ENCODE measurements around the gene TRAPPC11.

DNA sequence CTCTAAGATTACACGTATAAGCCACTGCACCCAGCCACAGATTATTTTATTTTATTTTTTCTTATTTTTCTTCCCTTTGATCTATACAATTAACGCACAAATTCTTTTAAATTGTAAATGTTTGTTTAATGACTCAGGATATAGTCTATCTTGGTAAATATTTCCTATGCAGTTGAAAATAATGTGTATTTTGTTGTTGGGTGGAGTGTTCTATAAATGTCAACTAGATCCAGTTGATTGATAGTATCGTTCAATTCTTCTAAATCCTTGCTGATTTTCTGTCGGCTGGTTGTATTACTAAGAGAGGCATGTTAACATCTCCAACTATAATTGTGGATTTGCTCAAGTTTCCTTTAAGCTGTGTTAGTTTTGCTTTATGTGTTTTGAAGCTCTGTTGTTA lies 92.0 kb downstream of the TRAPPC11 start:
- TF ChIP-seq JUND (IDR thresholded peaks at IDR 0.05) (no peak), HNF4G (IDR thresholded peaks at IDR 0.05) (no peak), FOXA1 (IDR thresholded peaks at IDR 0.05) (no peak), GABPA (IDR thresholded peaks at IDR 0.05 in 1 of 2, conservative IDR thresholded peaks at IDR 0.05 in 1 of 2) (no peak), TAF1 (conservative IDR thresholded peaks at IDR 0.05) (no peak), EGR1 (IDR thresholded peaks at IDR 0.05; ENCODE audit: low read depth in 2 of 2) (no peak)
- TF ChIP-seq, protein P1, sequence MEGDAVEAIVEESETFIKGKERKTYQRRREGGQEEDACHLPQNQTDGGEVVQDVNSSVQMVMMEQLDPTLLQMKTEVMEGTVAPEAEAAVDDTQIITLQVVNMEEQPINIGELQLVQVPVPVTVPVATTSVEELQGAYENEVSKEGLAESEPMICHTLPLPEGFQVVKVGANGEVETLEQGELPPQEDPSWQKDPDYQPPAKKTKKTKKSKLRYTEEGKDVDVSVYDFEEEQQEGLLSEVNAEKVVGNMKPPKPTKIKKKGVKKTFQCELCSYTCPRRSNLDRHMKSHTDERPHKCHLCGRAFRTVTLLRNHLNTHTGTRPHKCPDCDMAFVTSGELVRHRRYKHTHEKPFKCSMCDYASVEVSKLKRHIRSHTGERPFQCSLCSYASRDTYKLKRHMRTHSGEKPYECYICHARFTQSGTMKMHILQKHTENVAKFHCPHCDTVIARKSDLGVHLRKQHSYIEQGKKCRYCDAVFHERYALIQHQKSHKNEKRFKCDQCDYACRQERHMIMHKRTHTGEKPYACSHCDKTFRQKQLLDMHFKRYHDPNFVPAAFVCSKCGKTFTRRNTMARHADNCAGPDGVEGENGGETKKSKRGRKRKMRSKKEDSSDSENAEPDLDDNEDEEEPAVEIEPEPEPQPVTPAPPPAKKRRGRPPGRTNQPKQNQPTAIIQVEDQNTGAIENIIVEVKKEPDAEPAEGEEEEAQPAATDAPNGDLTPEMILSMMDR (IDR thresholded peaks at IDR 0.05; ENCODE audit: low read depth, low read length, missing input control) = no peak
- TF ChIP-seq, protein P2, sequence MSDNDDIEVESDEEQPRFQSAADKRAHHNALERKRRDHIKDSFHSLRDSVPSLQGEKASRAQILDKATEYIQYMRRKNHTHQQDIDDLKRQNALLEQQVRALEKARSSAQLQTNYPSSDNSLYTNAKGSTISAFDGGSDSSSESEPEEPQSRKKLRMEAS (IDR thresholded peaks at IDR 0.05) = no peak
- TF ChIP-seq, protein P3, sequence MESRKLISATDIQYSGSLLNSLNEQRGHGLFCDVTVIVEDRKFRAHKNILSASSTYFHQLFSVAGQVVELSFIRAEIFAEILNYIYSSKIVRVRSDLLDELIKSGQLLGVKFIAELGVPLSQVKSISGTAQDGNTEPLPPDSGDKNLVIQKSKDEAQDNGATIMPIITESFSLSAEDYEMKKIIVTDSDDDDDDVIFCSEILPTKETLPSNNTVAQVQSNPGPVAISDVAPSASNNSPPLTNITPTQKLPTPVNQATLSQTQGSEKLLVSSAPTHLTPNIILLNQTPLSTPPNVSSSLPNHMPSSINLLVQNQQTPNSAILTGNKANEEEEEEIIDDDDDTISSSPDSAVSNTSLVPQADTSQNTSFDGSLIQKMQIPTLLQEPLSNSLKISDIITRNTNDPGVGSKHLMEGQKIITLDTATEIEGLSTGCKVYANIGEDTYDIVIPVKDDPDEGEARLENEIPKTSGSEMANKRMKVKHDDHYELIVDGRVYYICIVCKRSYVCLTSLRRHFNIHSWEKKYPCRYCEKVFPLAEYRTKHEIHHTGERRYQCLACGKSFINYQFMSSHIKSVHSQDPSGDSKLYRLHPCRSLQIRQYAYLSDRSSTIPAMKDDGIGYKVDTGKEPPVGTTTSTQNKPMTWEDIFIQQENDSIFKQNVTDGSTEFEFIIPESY (IDR thresholded peaks at IDR 0.05) = no peak
- TF ChIP-seq, protein P4, sequence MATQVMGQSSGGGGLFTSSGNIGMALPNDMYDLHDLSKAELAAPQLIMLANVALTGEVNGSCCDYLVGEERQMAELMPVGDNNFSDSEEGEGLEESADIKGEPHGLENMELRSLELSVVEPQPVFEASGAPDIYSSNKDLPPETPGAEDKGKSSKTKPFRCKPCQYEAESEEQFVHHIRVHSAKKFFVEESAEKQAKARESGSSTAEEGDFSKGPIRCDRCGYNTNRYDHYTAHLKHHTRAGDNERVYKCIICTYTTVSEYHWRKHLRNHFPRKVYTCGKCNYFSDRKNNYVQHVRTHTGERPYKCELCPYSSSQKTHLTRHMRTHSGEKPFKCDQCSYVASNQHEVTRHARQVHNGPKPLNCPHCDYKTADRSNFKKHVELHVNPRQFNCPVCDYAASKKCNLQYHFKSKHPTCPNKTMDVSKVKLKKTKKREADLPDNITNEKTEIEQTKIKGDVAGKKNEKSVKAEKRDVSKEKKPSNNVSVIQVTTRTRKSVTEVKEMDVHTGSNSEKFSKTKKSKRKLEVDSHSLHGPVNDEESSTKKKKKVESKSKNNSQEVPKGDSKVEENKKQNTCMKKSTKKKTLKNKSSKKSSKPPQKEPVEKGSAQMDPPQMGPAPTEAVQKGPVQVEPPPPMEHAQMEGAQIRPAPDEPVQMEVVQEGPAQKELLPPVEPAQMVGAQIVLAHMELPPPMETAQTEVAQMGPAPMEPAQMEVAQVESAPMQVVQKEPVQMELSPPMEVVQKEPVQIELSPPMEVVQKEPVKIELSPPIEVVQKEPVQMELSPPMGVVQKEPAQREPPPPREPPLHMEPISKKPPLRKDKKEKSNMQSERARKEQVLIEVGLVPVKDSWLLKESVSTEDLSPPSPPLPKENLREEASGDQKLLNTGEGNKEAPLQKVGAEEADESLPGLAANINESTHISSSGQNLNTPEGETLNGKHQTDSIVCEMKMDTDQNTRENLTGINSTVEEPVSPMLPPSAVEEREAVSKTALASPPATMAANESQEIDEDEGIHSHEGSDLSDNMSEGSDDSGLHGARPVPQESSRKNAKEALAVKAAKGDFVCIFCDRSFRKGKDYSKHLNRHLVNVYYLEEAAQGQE (IDR thresholded peaks at IDR 0.05) = no peak

Measured in liver (tissue), 3 donors.